ENCODE data around the gene SMAD4. TPM values are rescaled to one million over a fixed set of nuclear protein-coding genes. Genes with fewer than 3 reads are reported as not detected.

SMAD4 gene
- total RNA-seq, 1 experiment from 2014 or later: 19.7 TPM

GRCh38 chr18:51097021-51097822 is 67.2 kb downstream of the SMAD4 start:
- intact Hi-C loops (cut with micrococcal nuclease): no loop called here
- DNase-seq (no peak), ATAC-seq (no peak)
- Histone ChIP-seq H3K36me3 (ENCODE audit: low read depth, low read length) (no peaks in the 10 kb centered on the region), H3K4me3 (ENCODE audit: low read length) (no peak overlapping the region), H3K27me3 (ENCODE audit: low read length) (no peaks in the 10 kb centered on the region), H3K4me1 (ENCODE audit: insufficient read depth, low read length) (no peaks in the 10 kb centered on the region), H3K9ac (ENCODE audit: low read length) (no peak overlapping the region), H3K79me2 (ENCODE audit: low read length) (no peaks in the 10 kb centered on the region), H3F3A (ENCODE audit: low read length, unreplicated experiment) (no peaks in the 10 kb centered on the region), H3K9me2 (replicated peaks; ENCODE audit: low read length) (no peaks in the 10 kb centered on the region), H3K27ac (ENCODE audit: low read length) (no peak overlapping the region), H4K20me1 (ENCODE audit: low read length) (no peaks in the 10 kb centered on the region), H3K4me2 (ENCODE audit: low read length) (no peak overlapping the region), H3K9me3 (ENCODE audit: low read length) (no peaks in the 10 kb centered on the region), H2AFZ (ENCODE audit: low read length) (no peak overlapping the region)
- TF ChIP-seq EZH2 (IDR thresholded peaks at IDR 0.05; ENCODE audit: low read length, unreplicated experiment) (no peak), EZH2phosphoT487 (IDR thresholded peaks at IDR 0.05; ENCODE audit: borderline replicate concordance, low read length) (no peak), CTCF (conservative IDR thresholded peaks at IDR 0.05; ENCODE audit: low read depth, low read length) (no peak)
- BruUV-seq (replicated peaks): no TSS peak
- ChIA-PET POLR2A (ENCODE audit: unreplicated experiment) (no interaction called here), CTCF (no interaction called here)

- no peaks in the 10 kb centered on the region for H3K79me2 ChIP-seq (ENCODE audit: low read length)
- H3K4me3 ChIP-seq (ENCODE audit: low read length): no peak overlapping the region
- H2AFZ ChIP-seq (ENCODE audit: low read length): no peak overlapping the region
- no peaks in the 10 kb centered on the region for H3K4me1 ChIP-seq (ENCODE audit: insufficient read depth, low read length)
- H3K9me2 ChIP-seq (replicated peaks; ENCODE audit: low read length): no peaks in the 10 kb centered on the region
- no TSS peak for BruUV-seq (replicated peaks)
- H3K9me3 ChIP-seq (ENCODE audit: low read length): no peaks in the 10 kb centered on the region
- no peak for DNase-seq
- H3K4me2 ChIP-seq (ENCODE audit: low read length): no peak overlapping the region
- intact Hi-C loops (cut with micrococcal nuclease): no loop called here
- no peak overlapping the region for H3K9ac ChIP-seq (ENCODE audit: low read length)
- no peaks in the 10 kb centered on the region for H3K27me3 ChIP-seq (ENCODE audit: low read length)
- ChIA-PET POLR2A (ENCODE audit: unreplicated experiment) (no interaction called here), CTCF (no interaction called here)
- H4K20me1 ChIP-seq (ENCODE audit: low read length): no peaks in the 10 kb centered on the region
- H3K27ac ChIP-seq (ENCODE audit: low read length): no peak overlapping the region
- ATAC-seq: no peak
- TF ChIP-seq CTCF (conservative IDR thresholded peaks at IDR 0.05; ENCODE audit: low read depth, low read length) (no peak), EZH2 (IDR thresholded peaks at IDR 0.05; ENCODE audit: low read length, unreplicated experiment) (no peak), EZH2phosphoT487 (IDR thresholded peaks at IDR 0.05; ENCODE audit: borderline replicate concordance, low read length) (no peak)
- no peaks in the 10 kb centered on the region for H3K36me3 ChIP-seq (ENCODE audit: low read depth, low read length)
- no peaks in the 10 kb centered on the region for H3F3A ChIP-seq (ENCODE audit: low read length, unreplicated experiment)
Observed at GRCh38 chr18:51098082-51098481, 68.1 kb downstream of the SMAD4 start.

GRCh38 chr18:51098513-51098912 is 68.5 kb downstream of the SMAD4 start:
- BruUV-seq (replicated peaks): no TSS peak
- no peaks in the 10 kb centered on the region for H3K4me1 ChIP-seq (ENCODE audit: insufficient read depth, low read length)
- H3K79me2 ChIP-seq (ENCODE audit: low read length): no peaks in the 10 kb centered on the region
- ChIA-PET CTCF (no interaction called here), POLR2A (ENCODE audit: unreplicated experiment) (no interaction called here)
- H3K4me3 ChIP-seq (ENCODE audit: low read length): no peak overlapping the region
- TF ChIP-seq CTCF (conservative IDR thresholded peaks at IDR 0.05; ENCODE audit: low read depth, low read length) (no peak), EZH2 (IDR thresholded peaks at IDR 0.05; ENCODE audit: low read length, unreplicated experiment) (no peak), EZH2phosphoT487 (IDR thresholded peaks at IDR 0.05; ENCODE audit: borderline replicate concordance, low read length) (no peak)
- ATAC-seq (no peak), DNase-seq (no peak)
- no peaks in the 10 kb centered on the region for H3K36me3 ChIP-seq (ENCODE audit: low read depth, low read length)
- no peak overlapping the region for H2AFZ ChIP-seq (ENCODE audit: low read length)
- no peak overlapping the region for H3K9ac ChIP-seq (ENCODE audit: low read length)
- H3K27me3 ChIP-seq (ENCODE audit: low read length): no peaks in the 10 kb centered on the region
- H3K4me2 ChIP-seq (ENCODE audit: low read length): no peak overlapping the region
- no peaks in the 10 kb centered on the region for H3K9me2 ChIP-seq (replicated peaks; ENCODE audit: low read length)
- H3K27ac ChIP-seq (ENCODE audit: low read length): no peak overlapping the region
- no peaks in the 10 kb centered on the region for H4K20me1 ChIP-seq (ENCODE audit: low read length)
- no peaks in the 10 kb centered on the region for H3K9me3 ChIP-seq (ENCODE audit: low read length)
- no peaks in the 10 kb centered on the region for H3F3A ChIP-seq (ENCODE audit: low read length, unreplicated experiment)
- intact Hi-C loops (cut with micrococcal nuclease): no loop called here

Data from PC-3 (cell line).